ENCODE results near the gene SERAC1. TPM values are rescaled to one million over a fixed set of nuclear protein-coding genes. Genes with fewer than 3 reads are reported as not detected.
"Not testable (repeated sequence)": the region's sequence is repeated elsewhere in the genome, so short reads cannot be mapped to it uniquely, and the experiment has no call there.

SERAC1 gene
- total RNA-seq, 1 donor from 2014 or later: 17.5 TPM

- no peak for DNase-seq (ENCODE audit: low spot score in 2 of 2)
- FAIRE-seq: no peak
These were observed 7.0 kb upstream of the SERAC1 start for GRCh38 chr6:158175111-158175510.

DNA sequence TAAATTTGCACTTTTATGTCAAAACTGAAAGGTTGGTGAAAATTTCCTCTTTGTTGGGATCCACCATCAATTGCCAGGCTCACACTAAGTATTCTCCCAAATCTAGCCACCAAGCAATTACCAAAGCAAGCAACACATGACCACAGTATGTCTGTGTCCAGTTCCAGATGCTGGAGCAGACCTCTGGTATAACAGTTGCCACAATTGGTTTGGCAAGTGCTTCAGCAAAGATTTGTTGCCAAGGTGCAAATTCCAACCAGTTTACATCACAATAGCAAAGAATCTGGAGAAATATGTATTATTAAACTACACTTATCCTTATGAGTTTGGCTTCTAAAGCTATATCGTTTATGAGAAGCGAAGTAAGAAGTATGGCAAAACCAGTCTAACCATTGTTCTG lies 6.5 kb upstream of the SERAC1 start:
- FAIRE-seq: no peak
- DNase-seq (ENCODE audit: low spot score in 2 of 2): no peak

GRCh38 chr6:158174024-158174423 lies 6.0 kb upstream of the SERAC1 start:
- no peak for DNase-seq (ENCODE audit: low spot score in 2 of 2)
- FAIRE-seq: no peak

DNA sequence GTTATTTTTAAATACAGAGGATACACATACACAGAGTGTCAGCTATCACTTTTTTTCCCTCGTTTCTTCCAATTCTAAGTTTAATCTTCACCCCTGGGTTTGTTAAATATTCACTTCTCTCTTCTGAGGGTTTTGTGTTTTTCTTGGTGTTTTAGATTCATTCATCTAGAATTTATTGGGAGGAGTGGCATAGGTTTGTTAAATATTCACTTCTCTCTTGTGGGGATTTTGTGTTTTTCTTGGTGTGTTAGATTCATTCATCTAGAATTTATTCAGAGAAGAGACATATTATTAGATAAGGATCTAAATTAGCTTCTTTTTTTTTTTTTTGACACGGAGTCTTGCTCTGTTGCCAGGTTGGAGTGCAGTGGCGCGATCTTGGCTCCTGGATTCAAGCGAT lies 3.9 kb upstream of the SERAC1 start:
- FAIRE-seq (no peak), DNase-seq (ENCODE audit: low spot score in 2 of 2) (no peak)

DNA sequence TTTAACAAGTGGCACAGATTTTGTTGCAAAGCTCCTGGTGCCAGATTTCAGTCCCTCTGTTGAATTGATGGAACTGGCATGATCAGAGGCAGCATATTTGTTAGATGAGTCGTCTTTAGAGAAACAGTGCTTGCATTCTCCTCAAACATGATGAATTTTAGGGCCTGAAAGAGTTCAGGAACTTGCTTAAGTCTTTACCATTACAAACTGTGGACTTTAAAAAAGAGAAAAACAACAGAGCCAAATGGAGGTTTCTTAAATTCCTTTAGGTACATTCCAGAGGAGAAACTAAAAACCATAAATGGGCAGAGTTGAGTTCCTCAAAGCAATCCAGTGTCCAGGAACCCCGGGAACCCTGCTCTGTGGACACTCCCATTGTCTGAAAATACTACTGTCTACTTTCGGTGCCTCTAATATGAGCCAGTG lies 2.6 kb upstream of the SERAC1 start:
- no peak for FAIRE-seq
- no peak for DNase-seq (ENCODE audit: low spot score in 2 of 2)

DNA sequence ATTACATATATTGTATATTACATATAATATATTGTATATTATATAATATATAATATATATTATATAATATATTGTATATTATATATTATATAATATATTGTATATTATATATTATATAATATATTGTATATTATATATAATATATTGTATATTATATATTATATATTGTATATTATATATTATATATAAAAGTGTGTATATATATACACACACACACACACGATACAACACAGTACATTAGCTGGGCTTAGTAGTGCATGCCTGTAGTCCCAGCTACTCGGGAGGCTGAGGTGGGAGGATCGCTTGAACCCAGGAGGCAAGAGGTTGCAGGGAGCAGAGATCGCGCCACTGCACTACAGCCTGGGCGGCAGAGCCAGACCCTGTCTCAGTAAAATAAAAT lies 1.6 kb upstream of the SERAC1 start:
- not testable (repeated sequence) for DNase-seq (ENCODE audit: low spot score in 2 of 2); FAIRE-seq

- no peak for DNase-seq (ENCODE audit: low spot score in 2 of 2)
- FAIRE-seq: no peak
These were observed 2.1 kb downstream of the SERAC1 start for GRCh38 chr6:158165919-158166416.

DNA sequence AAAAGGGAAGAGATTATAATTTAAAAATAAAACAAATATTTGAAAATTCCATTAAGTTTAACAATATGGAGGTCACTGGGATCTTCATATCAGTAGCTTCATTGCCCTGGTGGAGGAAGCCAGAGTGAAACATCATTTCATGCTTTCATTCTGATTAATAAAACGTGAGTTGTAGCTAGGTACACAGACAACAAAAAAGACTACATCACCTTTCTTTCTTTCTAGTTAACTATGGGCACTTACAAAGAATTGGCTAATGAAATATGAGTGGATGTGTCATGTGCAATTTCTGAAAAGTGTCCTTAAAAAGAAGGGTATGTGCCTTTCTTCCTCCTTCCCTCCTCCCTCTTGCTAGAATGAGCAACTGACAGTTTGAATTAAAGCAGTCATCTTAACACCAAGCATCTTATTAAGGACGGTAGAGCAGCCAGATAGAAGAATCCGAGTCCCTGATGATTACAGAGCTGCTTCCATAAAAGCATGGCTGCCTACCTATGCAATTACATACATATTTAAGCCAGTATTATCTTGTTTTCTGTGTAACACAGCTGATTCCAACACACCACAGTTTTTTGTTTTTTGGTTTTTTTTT lies 3.4 kb downstream of the SERAC1 start:
- FAIRE-seq (no peak), DNase-seq (ENCODE audit: low spot score in 2 of 2) (no peak)

GRCh38 chr6:158161566-158162254 lies 6.4 kb downstream of the SERAC1 start:
- DNase-seq (ENCODE audit: low spot score in 2 of 2) (no peak), FAIRE-seq (no peak)

DNA sequence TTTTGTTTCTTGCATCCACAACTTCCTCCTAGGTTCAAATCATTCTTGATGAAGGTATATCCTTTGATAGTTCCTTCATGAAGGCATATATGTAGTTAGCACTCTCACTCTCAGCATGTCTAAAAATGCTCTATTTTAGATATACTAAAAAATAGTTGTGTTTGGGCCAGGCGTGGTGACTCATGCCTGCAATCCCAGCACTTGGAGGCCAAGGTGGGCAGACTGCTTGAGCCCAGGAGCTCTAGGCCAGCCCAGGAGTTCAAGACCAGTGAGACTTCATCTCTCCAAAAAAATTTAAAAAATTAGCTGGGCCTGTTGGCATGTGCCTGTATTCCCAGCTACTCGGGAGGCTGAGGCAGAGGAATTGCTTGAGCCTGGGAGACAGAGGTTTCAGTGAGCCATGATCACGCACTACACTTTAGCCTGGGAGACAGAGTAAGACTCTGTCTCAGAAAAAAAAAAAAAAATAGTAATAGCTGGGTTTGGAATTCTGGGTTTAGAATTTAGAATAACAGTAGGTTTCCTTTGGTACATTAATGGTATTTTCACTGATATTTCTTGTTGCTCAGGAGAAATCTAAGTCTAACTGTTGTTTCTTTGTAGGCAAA lies 7.0 kb downstream of the SERAC1 start:
- FAIRE-seq (no peak), DNase-seq (ENCODE audit: low spot score in 2 of 2) (no peak)

- DNase-seq (ENCODE audit: low spot score in 2 of 2) (no peak), FAIRE-seq (no peak)
These were observed 9.3 kb downstream of the SERAC1 start for GRCh38 chr6:158158748-158159147.

GRCh38 chr6:158158123-158158522 lies 9.9 kb downstream of the SERAC1 start:
- FAIRE-seq: no peak
- no peak for DNase-seq (ENCODE audit: low spot score in 2 of 2)

DNA sequence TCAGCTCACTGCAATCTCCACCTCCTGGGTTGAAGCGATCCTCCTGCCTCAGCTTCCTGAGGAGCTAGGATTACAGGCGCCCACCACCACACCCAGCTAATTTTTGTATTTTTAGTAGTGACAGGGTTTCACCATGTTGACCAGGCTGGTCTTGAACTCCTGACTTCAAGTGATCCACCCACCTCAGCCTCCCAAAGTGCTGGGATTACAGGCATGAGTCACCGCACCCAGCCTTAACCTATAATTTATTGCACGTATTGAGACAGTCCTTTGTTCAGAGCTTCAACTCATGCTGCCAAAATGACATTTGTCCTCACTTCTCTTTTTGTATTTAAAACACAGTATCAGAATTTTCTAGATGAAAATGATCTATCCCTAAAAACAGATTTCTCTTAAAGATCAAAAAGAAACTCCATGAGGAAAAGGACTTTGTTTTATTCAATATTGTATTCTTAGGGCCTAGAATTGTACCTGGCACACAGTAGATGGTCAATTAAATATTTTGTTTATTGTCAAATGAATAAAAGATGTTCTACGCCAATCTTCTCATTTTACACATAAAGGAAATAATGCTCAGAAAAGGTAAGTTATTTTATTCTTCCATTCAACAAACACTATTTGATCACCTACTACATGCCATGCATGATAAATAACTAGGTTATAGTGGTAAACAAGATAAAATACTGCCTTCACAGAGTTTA lies 10.8 kb downstream of the SERAC1 start:
- FAIRE-seq (no peak), DNase-seq (ENCODE audit: low spot score in 2 of 2) (no peak)

DNA sequence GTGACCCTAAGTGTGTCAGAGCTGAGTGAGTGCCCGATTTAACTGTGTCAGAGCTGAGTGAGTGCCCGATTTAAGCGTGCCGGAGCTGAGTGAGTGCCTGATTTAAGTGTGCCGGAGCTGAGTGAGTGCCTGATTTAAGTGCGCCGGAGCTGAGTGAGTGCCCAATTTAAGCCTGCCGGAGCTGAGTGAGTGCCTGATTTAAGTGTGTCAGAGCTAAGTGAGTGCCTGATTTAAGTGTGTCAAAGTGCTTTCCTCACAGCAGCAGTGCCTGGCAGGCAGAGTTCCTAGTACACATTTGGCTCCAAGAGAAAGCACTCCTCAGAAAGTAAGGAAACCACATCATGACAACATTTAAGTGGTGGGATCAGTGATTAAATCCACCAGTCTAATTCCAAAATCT lies 13.2 kb downstream of the SERAC1 start:
- FAIRE-seq: no peak
- no peak for DNase-seq (ENCODE audit: low spot score in 2 of 2)

DNA sequence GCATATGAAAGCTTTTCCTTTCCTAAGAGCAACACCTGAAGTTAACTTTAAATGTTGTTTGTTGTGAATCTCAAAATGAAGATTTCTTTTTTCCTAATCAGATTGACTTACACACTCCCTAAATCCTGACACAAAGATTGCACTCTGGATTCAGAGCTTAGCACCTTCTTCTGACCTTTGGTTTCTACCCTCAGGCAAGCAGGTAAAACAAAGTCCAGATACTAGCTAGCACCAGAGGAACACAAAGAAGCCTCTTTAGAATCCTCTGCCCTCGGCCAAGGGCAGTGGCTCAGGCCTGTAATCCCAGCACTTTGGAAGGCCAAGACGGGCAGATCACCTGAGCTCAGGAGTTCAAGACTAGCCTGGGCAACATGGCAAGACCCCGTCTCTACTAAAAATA lies 14.5 kb downstream of the SERAC1 start:
- DNase-seq (ENCODE audit: low spot score in 2 of 2) (no peak), FAIRE-seq (no peak)

GRCh38 chr6:158152659-158153058 lies 15.4 kb downstream of the SERAC1 start:
- FAIRE-seq: no peak
- DNase-seq (ENCODE audit: low spot score in 2 of 2): no peak

GRCh38 chr6:158152025-158152424 lies 16.0 kb downstream of the SERAC1 start:
- not testable (repeated sequence) for DNase-seq (ENCODE audit: low spot score in 2 of 2); FAIRE-seq

DNA sequence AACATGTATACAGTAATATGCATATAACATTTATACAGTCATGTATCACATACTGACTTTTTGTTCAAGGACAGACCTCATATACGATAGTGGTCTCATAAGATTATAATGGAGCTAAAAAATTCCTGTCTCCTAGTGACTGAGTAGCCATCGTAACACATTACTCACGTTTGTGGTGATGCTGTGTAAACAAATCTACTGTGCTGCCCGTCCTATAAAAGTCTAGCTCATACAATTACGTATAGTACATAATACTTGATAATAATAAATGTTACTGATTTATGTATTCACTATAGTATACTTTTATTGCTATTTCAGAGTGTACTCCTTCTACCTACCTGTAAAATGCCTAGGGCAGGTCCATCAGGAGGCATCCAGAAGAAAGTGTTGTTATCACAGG lies 17.4 kb downstream of the SERAC1 start:
- FAIRE-seq (no peak), DNase-seq (ENCODE audit: low spot score in 2 of 2) (no peak)

DNA sequence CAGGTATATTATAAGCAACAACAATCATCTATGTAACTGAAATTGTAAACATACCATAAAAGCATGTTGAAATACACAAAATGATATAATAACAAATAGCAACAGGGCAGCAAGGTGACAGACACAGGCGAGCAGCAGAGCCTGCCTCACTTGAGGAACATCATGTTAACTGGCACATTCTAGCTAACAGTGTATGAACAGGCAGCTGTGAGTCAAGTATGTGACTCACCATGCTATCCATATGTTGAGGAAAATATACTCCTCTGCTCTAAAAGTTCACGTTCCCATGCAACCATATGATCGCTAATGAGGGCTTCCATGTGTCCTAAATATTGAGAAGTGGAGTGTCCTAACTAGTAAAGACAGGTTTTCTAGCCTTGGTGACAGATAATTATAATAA lies 18.4 kb downstream of the SERAC1 start:
- FAIRE-seq (no peak), DNase-seq (ENCODE audit: low spot score in 2 of 2) (peak in 1 of 2 donors; percentile 16)

GRCh38 chr6:158143700-158144099 lies 24.4 kb downstream of the SERAC1 start:
- no peak for FAIRE-seq

GRCh38 chr6:158142789-158143188 lies 25.3 kb downstream of the SERAC1 start:
- FAIRE-seq (no peak), DNase-seq (ENCODE audit: low spot score in 2 of 2) (no peak)

More at GRCh38 chr6:158143700-158144099, 24.4 kb downstream of the SERAC1 start:
- no peak for DNase-seq (ENCODE audit: low spot score in 2 of 2)

Data from frontal cortex (tissue), 4 donors.